Measurements from ENCODE around the gene ZNF787.

The ZNF787 gene

DNA sequence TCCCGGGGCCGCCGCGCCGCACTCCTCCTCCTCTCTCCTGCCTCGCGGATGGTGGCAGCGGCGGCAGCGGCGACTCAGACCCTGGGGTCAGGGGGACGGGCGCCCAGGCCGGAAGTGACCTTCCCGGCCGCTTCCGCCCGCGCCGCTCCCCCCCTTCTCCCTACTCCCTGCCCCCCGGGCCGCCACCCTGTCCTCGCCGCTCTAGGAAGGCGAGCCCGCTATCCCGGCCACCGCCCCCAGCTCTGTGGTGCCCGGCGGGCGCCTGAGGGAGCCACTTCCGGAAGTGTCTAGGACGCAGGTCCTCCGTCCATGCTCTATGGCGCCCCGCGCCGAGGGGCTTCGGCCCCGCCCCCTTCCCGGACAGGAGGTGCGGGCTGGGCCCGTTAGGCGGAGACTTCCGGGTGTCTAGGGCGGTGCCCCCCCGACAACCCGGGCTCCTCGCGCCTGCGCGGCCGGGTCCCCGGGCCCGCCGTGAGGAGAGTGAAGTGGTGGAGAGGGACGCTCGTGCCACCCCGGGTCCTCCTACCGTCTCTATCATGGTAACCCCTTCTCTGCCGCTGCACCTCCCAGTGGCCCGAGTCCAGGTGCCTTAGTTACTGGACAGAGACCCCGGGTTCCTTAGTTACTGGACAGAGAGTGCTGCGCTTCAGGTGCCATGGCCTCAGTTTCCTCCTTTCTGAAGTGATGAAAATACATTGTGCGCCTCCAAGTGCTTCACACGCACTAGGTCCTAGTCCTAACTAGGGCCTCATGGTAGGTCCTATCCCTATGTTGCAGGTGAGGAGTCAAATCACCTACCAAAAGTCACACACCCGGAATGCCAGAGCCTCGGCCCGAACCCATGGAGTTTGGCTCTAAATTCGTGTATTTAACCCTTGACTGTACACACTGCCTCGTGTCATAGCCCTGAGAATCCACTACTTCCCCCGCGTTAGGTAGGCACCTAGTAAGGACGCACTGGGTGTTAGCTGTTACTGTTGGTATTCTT lies at the start of gene ZNF787:
ZNF787 (minus strand) TSS at position 116 of the 988 bp plus-strand sequence. CDS start 18,078 bp downstream, outside the sequence.
- TF ChIP-seq FOXM1 (IDR thresholded peaks at IDR 0.05; ENCODE audit: borderline replicate concordance) (peak; percentile 87), SP1 (IDR thresholded peaks at IDR 0.05) (no peak), CTBP1 (IDR thresholded peaks at IDR 0.05; ENCODE audit: borderline replicate concordance) (no peak), TARDBP (IDR thresholded peaks at IDR 0.05) (no peak), ZNF384 (IDR thresholded peaks at IDR 0.05) (no peak), FOXK2 (IDR thresholded peaks at IDR 0.05) (no peak), HDGF (IDR thresholded peaks at IDR 0.05; ENCODE audit: borderline replicate concordance) (no peak), SUZ12 (IDR thresholded peaks at IDR 0.05) (no peak), NFRKB (IDR thresholded peaks at IDR 0.05) (no peak), ARNT (IDR thresholded peaks at IDR 0.05) (no peak), LEF1 (IDR thresholded peaks at IDR 0.05; ENCODE audit: borderline replicate concordance) (no peak), ELF4 (IDR thresholded peaks at IDR 0.05) (peak; percentile 95), BHLHE40 (IDR thresholded peaks at IDR 0.05; ENCODE audit: borderline replicate concordance) (no peak), FOXA1 (IDR thresholded peaks at IDR 0.05) (no peak)
- TF ChIP-seq, protein P1, sequence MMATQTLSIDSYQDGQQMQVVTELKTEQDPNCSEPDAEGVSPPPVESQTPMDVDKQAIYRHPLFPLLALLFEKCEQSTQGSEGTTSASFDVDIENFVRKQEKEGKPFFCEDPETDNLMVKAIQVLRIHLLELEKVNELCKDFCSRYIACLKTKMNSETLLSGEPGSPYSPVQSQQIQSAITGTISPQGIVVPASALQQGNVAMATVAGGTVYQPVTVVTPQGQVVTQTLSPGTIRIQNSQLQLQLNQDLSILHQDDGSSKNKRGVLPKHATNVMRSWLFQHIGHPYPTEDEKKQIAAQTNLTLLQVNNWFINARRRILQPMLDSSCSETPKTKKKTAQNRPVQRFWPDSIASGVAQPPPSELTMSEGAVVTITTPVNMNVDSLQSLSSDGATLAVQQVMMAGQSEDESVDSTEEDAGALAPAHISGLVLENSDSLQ (IDR thresholded peaks at IDR 0.05), result no peak
- ChIA-PET CTCF (interaction anchor here (0.6 kb wide), 1 partner anchor 1929 kb away, joined by 3 read pairs; no protein-coding TSS in a partner anchor), POLR2A (interaction anchor here (0.7 to 1.5 kb wide), 12 partner anchors 11 to 467 kb away, joined by 3 to 6 read pairs (median 4); partner anchors contain the start of genes U2AF2 and ZNF444)
- peak; percentile 95 for DNase-seq (ENCODE audit: extremely low spot score)

DNA sequence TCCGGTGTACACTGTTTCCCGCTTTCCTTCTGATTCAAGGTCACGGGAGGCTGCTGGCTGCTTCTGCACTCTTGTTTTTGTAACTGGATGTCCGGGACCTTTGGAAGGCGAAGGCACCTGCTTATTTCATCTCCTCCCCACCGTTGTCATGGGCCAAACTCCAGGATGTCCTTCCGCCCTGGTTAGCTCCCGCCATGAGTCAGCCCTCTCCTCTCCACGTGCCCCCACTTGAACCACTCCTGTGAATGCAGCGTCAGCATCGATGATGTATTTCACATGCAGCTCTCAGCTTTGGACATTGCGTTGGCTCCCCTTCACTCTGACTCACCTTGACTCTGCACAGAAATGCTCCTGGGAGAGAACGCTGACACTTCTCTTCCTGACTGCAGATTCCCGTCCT lies 49.2 kb upstream of the ZNF787 start:
- CTCF ChIA-PET, result no interaction called here
- POLR2A ChIA-PET, result no interaction called here
- TF ChIP-seq SUZ12 (IDR thresholded peaks at IDR 0.05), result no peak
- no peak for TF ChIP-seq BHLHE40 (IDR thresholded peaks at IDR 0.05; ENCODE audit: borderline replicate concordance)
- TF ChIP-seq ZNF384 (IDR thresholded peaks at IDR 0.05), result no peak
- TF ChIP-seq SP1 (IDR thresholded peaks at IDR 0.05), result no peak
- TF ChIP-seq FOXM1 (IDR thresholded peaks at IDR 0.05; ENCODE audit: borderline replicate concordance), result no peak
- no peak for TF ChIP-seq L3MBTL2 (conservative IDR thresholded peaks at IDR 0.05)
- no peak for TF ChIP-seq FOXA1 (IDR thresholded peaks at IDR 0.05)
- TF ChIP-seq TARDBP (IDR thresholded peaks at IDR 0.05), result no peak
- TF ChIP-seq LEF1 (IDR thresholded peaks at IDR 0.05; ENCODE audit: borderline replicate concordance), result no peak
- no peak for TF ChIP-seq CTBP1 (IDR thresholded peaks at IDR 0.05; ENCODE audit: borderline replicate concordance)
- no peak for TF ChIP-seq ARNT (IDR thresholded peaks at IDR 0.05)
- no peak for DNase-seq (ENCODE audit: extremely low spot score)

DNA sequence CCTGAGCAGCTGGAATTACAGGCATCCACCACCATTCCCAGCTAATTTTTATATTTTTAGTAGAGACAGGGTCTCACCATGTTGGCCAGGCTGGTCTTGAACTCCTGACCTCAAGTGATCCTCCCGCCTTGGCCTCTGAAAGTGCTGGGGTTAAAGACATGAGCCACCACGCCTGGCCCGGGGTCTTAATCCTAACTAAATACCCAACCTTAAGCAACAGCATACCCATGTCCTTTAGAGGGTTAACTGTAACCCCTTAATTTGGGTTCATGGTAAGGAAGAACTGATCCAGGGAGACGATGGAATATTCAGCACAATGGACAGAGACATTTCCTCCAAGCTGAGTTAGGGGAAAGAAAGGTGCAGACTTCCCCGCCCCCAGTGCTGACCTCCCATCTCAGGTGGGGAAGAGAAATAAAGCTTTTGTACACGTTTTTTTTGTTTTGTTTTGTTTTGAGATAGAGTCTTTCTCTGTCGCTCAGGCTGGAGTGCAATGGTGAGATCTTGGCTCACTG lies 46.0 kb upstream of the ZNF787 start:
- CTCF ChIA-PET, result no interaction called here
- DNase-seq (ENCODE audit: extremely low spot score), result no peak
- POLR2A ChIA-PET, result no interaction called here

DNA sequence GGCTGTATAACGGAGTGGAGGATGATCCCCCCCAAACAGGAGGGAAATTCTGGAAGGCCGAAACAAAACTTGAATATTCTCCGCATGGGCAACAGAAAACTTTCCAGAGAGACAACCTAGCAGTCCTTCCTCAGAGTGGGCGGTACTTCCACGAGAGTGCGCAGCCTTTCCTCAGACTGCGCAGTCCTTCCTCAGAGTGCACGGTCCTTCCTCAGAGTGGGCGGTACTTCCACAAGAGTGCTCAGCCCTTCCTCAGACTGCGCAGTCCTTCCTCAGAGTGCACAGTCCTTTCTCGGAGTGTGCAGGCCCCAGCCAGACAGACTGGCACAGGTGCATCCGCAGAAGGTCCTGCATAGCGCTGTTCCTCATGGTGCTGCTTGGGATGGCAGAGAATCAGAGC lies 42.0 kb upstream of the ZNF787 start:
- ChIA-PET CTCF (no interaction called here), POLR2A (no interaction called here)
- no peak for TF ChIP-seq L3MBTL2 (conservative IDR thresholded peaks at IDR 0.05)
- no peak for TF ChIP-seq BHLHE40 (IDR thresholded peaks at IDR 0.05; ENCODE audit: borderline replicate concordance)
- TF ChIP-seq TARDBP (IDR thresholded peaks at IDR 0.05), result no peak
- no peak for TF ChIP-seq ELF4 (IDR thresholded peaks at IDR 0.05)
- TF ChIP-seq CTBP1 (IDR thresholded peaks at IDR 0.05; ENCODE audit: borderline replicate concordance), result no peak
- TF ChIP-seq SUZ12 (IDR thresholded peaks at IDR 0.05), result no peak
- no peak for TF ChIP-seq FOXK2 (IDR thresholded peaks at IDR 0.05)
- TF ChIP-seq NFRKB (IDR thresholded peaks at IDR 0.05), result no peak
- no peak for TF ChIP-seq HDGF (IDR thresholded peaks at IDR 0.05; ENCODE audit: borderline replicate concordance)
- no peak for TF ChIP-seq SP1 (IDR thresholded peaks at IDR 0.05)
- no peak for TF ChIP-seq FOXM1 (IDR thresholded peaks at IDR 0.05; ENCODE audit: borderline replicate concordance)
- TF ChIP-seq FOXA1 (IDR thresholded peaks at IDR 0.05), result no peak
- no peak for TF ChIP-seq ARNT (IDR thresholded peaks at IDR 0.05)
- DNase-seq (ENCODE audit: extremely low spot score), result no peak

More for the DNA sequence above, 46.0 kb upstream of the ZNF787 start:
- TF ChIP-seq BHLHE40 (IDR thresholded peaks at IDR 0.05; ENCODE audit: borderline replicate concordance) (no peak), ARNT (IDR thresholded peaks at IDR 0.05) (no peak), SP1 (IDR thresholded peaks at IDR 0.05) (no peak), LEF1 (IDR thresholded peaks at IDR 0.05; ENCODE audit: borderline replicate concordance) (no peak), FOXA1 (IDR thresholded peaks at IDR 0.05) (no peak), ELF4 (IDR thresholded peaks at IDR 0.05) (no peak), FOXM1 (IDR thresholded peaks at IDR 0.05; ENCODE audit: borderline replicate concordance) (no peak), TARDBP (IDR thresholded peaks at IDR 0.05) (no peak), FOXK2 (IDR thresholded peaks at IDR 0.05) (no peak), SUZ12 (IDR thresholded peaks at IDR 0.05) (no peak), ZNF384 (IDR thresholded peaks at IDR 0.05) (no peak), L3MBTL2 (conservative IDR thresholded peaks at IDR 0.05) (no peak), NFRKB (IDR thresholded peaks at IDR 0.05) (no peak), HDGF (IDR thresholded peaks at IDR 0.05; ENCODE audit: borderline replicate concordance) (no peak), CTBP1 (IDR thresholded peaks at IDR 0.05; ENCODE audit: borderline replicate concordance) (no peak)
- TF ChIP-seq, protein P1 (IDR thresholded peaks at IDR 0.05), result no peak

DNA sequence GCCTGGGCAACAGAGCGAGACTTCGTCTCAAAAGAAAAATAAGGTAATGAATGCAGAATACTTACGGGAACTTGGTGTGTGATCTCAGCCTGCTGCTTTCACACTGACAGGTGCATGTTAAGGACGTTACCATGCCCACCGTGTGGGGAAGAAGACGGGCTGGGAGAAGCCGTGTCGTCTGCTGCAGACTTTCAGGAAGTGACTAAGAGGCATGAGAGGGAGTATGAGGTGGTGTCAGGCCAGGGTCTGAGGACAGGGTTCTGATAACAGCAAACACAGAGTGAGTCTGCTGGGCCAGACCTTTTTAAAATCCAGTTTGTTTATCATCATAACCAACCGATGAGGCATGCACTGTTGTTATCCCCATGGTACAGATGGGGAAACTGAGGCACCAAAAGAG lies 41.2 kb upstream of the ZNF787 start:
- CTCF ChIA-PET, result no interaction called here
- TF ChIP-seq SUZ12 (IDR thresholded peaks at IDR 0.05), result no peak
- POLR2A ChIA-PET, result no interaction called here
- no peak for DNase-seq (ENCODE audit: extremely low spot score)

DNA sequence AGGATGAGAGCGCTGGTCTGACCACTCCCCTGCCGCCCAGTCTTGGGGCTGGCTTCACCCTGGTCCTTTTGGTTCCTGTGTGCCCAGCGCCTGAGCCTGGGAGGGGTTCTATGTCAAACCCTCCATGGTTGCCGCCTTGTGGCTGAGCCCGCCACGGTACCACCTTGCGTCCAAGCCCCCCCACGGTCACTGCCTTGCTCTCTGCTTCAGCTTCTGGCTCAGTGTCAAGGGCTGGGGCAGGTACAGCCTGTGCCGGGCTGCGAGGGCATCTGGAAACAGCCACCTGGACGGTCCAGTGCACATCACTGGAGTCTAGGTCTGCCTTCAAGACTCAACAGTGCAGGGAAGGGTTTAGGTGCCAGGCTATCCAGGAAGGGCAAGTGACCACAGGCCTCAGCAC lies 40.4 kb upstream of the ZNF787 start:
- ChIA-PET POLR2A (no interaction called here), CTCF (interaction anchor here (0.5 kb wide), 1 partner anchor 10 kb away, joined by 3 read pairs; no protein-coding TSS in a partner anchor)
- TF ChIP-seq SP1 (IDR thresholded peaks at IDR 0.05) (no peak), ZNF384 (IDR thresholded peaks at IDR 0.05) (no peak), HDGF (IDR thresholded peaks at IDR 0.05; ENCODE audit: borderline replicate concordance) (no peak), SUZ12 (IDR thresholded peaks at IDR 0.05) (no peak), TARDBP (IDR thresholded peaks at IDR 0.05) (no peak), CTBP1 (IDR thresholded peaks at IDR 0.05; ENCODE audit: borderline replicate concordance) (no peak), FOXA1 (IDR thresholded peaks at IDR 0.05) (no peak), LEF1 (IDR thresholded peaks at IDR 0.05; ENCODE audit: borderline replicate concordance) (no peak), ARNT (IDR thresholded peaks at IDR 0.05) (no peak), L3MBTL2 (conservative IDR thresholded peaks at IDR 0.05) (no peak), FOXM1 (IDR thresholded peaks at IDR 0.05; ENCODE audit: borderline replicate concordance) (no peak), BHLHE40 (IDR thresholded peaks at IDR 0.05; ENCODE audit: borderline replicate concordance) (no peak), ELF4 (IDR thresholded peaks at IDR 0.05) (no peak), FOXK2 (IDR thresholded peaks at IDR 0.05) (no peak), NFRKB (IDR thresholded peaks at IDR 0.05) (no peak)
- TF ChIP-seq, protein P1 (IDR thresholded peaks at IDR 0.05), result no peak
- no peak for DNase-seq (ENCODE audit: extremely low spot score)
